Cardiac muscle cell (in vitro differentiated cells and primary cell): ENCODE measurements around the gene COLQ. TPM values are rescaled to one million over a fixed set of nuclear protein-coding genes. Genes with fewer than 3 reads are reported as not detected.

ENCODE experiments used
- DNase-seq, 2 donors: peaks; one replicate each; pipeline versions ENCODE4 v3.0.0 to v3.0.0-alpha.2; 2010 to 2017; ENCODE audit warnings: low read depth in 1 of 2, low spot score in 1 of 2
- H3K27ac ChIP-seq: fragments of 200-600 bp; sonication (generic); 2 replicates; pipeline ENCODE4 v1.5.1; 2016
- H3K27me3 ChIP-seq: fragments of 200-600 bp; sonication (generic); 2 replicates; pipeline ENCODE4 v1.6.0; 2016; ENCODE audit warnings: control low read depth
- H3K36me3 ChIP-seq: fragments of 200-600 bp; sonication (generic); 2 replicates; pipeline ENCODE4 v1.5.1; 2016; ENCODE audit warnings: control low read depth
- H3K4me1 ChIP-seq: fragments of 200-600 bp; sonication (generic); 2 replicates; pipeline ENCODE4 v1.8.1; 2017; ENCODE audit warnings: low read depth, mild to moderate bottlenecking, mixed run types
- H3K4me3 ChIP-seq: fragments of 200-600 bp; sonication (generic); 2 replicates; pipeline ENCODE4 v1.5.1; 2016; ENCODE audit warnings: mild to moderate bottlenecking
- H3K9me3 ChIP-seq: fragments of 200-600 bp; sonication (generic); 2 replicates; pipeline ENCODE4 v1.5.1; 2017; ENCODE audit warnings: low read depth, mild to moderate bottlenecking, control low read depth
- polyA plus RNA-seq: library from polyadenylated mRNA; unstranded; fragments of >200 nt; fragmentation: Nextera tagmentation; extraction: Ambion mirVana; gene quantifications from 2 replicates; pipeline ENCODE4 v1.2.1, GENCODE V29; 2016
- total RNA-seq: library from RNA; depleted of rRNA; stranded (reverse); fragments of >200 nt; gene quantifications from 2 replicates; pipeline ENCODE4 v1.2.3, GENCODE V29; 2016
- TF ChIP-seq, protein P1 (sequence below): IDR thresholded peaks from 2 replicates; pipeline ENCODE4 v1.5.1; 2012; ENCODE audit warnings: low read depth, mild to moderate bottlenecking, low read length

The COLQ gene
- total and polyA plus RNA-seq, 2 experiments from 2014 or later, result 7.5 to 10.4 TPM

DNA sequence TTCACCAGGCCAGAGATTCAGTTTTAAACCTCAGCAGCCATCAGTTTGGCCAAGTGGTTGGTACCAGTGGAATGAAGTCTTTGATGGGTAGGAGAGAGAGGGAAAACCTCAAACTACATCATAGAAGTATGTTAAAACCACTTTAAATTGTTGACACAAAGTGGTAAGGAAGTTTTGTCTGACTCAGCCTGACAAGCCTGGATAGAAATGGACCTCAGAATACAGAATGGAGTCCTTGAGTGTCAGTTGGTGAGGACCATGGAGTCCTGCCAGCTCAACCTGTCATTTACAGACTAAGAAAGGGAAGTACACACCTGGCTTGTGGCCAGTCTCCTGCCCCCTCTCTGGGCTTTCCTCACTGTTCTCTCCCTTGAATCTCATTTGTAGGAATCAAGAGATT is 82.0 kb downstream of the COLQ start:
- Histone ChIP-seq H3K27ac (no peak overlapping the region), H3K4me3 (no peak overlapping the region), H3K4me1 (no peaks in the 10 kb centered on the region), H3K9me3 (no peaks in the 10 kb centered on the region), H3K27me3 (no peaks in the 10 kb centered on the region), H3K36me3 (peaks cover 60% of the 10 kb centered on the region)
- TF ChIP-seq, protein P1, sequence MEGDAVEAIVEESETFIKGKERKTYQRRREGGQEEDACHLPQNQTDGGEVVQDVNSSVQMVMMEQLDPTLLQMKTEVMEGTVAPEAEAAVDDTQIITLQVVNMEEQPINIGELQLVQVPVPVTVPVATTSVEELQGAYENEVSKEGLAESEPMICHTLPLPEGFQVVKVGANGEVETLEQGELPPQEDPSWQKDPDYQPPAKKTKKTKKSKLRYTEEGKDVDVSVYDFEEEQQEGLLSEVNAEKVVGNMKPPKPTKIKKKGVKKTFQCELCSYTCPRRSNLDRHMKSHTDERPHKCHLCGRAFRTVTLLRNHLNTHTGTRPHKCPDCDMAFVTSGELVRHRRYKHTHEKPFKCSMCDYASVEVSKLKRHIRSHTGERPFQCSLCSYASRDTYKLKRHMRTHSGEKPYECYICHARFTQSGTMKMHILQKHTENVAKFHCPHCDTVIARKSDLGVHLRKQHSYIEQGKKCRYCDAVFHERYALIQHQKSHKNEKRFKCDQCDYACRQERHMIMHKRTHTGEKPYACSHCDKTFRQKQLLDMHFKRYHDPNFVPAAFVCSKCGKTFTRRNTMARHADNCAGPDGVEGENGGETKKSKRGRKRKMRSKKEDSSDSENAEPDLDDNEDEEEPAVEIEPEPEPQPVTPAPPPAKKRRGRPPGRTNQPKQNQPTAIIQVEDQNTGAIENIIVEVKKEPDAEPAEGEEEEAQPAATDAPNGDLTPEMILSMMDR, result no peak
- peak in 1 of 2 donors; percentile 34 for DNase-seq

DNA sequence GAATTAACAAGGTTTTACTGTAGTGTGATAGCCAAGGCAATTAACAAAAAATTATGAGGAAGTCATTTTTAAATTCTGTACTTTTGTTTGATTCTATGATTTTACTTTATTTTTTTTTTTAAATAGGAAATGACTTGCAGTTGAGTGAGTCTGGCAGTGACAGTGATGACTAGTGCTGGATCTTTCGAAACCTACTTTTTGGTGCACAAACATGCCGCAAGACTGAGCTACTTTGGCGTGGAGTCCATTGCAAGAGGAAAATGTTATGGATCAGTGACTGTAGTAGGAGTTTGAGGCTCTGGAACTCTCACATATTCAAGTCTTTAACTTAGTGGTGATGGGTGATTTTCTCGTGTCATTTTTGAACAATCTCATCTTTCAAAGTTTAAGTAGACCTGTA is 82.5 kb downstream of the COLQ start:
- Histone ChIP-seq H3K27ac (no peak overlapping the region), H3K4me1 (no peaks in the 10 kb centered on the region), H3K36me3 (peaks cover 61% of the 10 kb centered on the region), H3K9me3 (no peaks in the 10 kb centered on the region), H3K27me3 (no peaks in the 10 kb centered on the region), H3K4me3 (no peak overlapping the region)
- TF ChIP-seq, protein P1, result no peak
- DNase-seq, result peak in 1 of 2 donors; percentile 73

DNA sequence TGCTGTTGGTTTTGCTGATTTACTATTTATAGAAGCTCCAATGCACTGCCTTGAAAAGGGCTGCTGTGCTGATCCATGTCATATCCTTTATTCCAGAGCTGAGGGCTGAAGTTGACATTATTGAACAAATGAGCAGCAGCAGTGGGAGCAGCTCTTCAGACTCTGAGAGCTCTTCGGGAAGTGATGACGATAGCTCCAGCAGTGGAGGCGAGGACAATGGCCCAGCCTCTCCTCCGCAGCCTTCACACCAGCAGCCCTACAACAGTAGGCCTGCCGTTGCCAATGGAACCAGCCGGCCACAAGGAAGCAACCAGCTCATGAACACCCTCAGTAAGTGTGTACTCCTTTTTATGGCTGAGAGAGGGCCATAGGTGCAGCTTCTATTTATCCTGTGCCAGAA is 85.3 kb downstream of the COLQ start:
- Histone ChIP-seq H3K9me3 (no peaks in the 10 kb centered on the region), H3K27me3 (no peaks in the 10 kb centered on the region), H3K4me1 (no peaks in the 10 kb centered on the region), H3K36me3 (peaks cover 70% of the 10 kb centered on the region), H3K4me3 (no peak overlapping the region), H3K27ac (no peak overlapping the region)
- DNase-seq, result no peak
- TF ChIP-seq, protein P1, result no peak

DNA sequence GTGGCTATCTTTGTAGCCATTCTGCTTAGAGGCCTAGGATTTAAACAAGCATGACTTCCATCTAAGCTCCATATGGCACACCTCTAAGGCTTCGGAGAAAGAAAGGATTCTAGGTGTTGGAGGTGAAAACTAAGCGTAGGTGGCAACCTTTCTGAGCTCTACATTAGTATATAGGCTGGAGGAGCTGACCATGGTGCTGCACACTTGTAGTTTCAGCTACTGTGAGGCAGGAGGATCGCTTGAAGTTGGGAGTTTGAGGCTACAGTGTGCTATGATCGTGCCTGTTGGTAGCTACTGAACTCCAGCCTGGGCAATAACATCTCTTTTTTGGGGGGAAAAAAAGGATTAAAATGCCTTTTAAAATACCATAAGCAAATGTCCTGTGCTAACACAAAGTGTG is 86.8 kb downstream of the COLQ start:
- Histone ChIP-seq H3K4me1 (no peaks in the 10 kb centered on the region), H3K27me3 (no peaks in the 10 kb centered on the region), H3K27ac (no peak overlapping the region), H3K4me3 (no peak overlapping the region), H3K9me3 (no peaks in the 10 kb centered on the region), H3K36me3 (peaks cover 61% of the 10 kb centered on the region)
- TF ChIP-seq, protein P1, result no peak
- DNase-seq, result peak in 1 of 2 donors; percentile 28

DNA sequence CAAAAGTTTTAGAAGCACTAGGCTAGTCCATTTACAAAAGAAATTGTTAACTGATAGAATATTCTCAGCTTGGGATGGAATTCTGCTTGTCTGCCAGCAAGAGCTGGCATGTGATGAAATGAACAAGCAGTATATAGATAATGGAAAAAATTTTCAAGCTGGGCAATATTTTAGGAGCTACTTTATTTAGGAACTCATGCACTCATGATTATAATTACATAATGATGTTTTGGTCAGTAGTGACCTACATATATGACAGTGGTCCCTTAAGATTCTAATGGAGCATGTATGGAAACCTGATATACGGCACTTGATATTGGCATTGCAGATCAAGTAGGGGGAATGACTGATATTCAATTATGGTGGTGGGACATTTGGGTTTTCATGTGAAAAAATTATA is 88.0 kb downstream of the COLQ start:
- H3K27me3 ChIP-seq, result no peaks in the 10 kb centered on the region
- peaks cover 3% of the 10 kb centered on the region for H3K4me1 ChIP-seq
- no peaks in the 10 kb centered on the region for H3K9me3 ChIP-seq
- no peak for DNase-seq
- H3K27ac ChIP-seq, result no peak overlapping the region
- TF ChIP-seq, protein P1, result no peak
- H3K4me3 ChIP-seq, result no peak overlapping the region
- peaks cover 51% of the 10 kb centered on the region for H3K36me3 ChIP-seq
